ENCODE data around the gene IL19.
A peak's percentile ranks its signal among the peaks of the same experiment; 100 is the strongest.

IL19 gene

GRCh38 chr1:206801467-206801866 lies 30.9 kb downstream of the IL19 start:
- no peak for DNase-seq

DNA sequence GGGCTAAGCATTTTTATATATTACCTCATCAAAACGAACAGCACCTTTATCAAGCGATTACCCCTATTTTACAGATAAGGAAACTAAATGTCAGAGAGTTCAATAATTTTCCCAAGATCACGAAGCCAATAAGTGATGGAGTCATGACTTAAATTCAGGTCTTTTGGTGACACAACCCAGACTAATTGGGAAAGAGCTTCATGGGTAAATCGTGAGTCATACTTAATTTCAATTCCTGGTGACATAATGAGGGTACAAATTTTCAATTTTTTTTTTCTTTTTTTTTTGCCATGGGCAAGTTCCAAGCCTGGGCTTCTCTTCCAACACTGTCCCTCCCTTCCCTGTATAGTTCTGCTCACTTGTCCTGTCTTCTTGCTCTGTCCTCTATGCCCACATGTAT lies 31.8 kb downstream of the IL19 start:
- DNase-seq, result no peak

DNA sequence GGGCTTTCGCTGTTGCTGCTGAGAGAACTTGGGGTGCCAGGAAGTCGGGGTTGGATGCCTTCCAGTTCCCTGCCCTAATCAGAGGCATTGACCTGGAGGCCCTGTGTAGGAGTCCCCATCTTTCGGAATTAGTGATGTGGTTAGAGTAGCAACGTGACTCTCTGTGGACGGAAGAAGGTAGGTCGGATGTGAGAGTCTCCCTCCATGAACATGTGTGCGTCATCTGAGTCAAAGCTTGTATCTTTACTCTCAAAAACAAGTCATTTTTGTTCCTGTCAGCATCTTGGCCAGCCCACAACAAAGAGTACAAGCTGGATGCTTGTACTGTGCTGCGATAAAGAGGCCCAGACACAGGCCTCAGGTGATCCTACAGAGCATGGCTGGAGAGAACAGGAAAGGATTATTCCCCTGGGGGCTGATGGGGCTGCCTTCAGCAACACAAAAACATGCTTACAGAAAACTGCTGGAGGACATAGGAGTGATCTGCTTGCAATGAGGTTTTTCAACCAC lies 32.7 kb downstream of the IL19 start:
- DNase-seq, result peak; percentile 86

DNA sequence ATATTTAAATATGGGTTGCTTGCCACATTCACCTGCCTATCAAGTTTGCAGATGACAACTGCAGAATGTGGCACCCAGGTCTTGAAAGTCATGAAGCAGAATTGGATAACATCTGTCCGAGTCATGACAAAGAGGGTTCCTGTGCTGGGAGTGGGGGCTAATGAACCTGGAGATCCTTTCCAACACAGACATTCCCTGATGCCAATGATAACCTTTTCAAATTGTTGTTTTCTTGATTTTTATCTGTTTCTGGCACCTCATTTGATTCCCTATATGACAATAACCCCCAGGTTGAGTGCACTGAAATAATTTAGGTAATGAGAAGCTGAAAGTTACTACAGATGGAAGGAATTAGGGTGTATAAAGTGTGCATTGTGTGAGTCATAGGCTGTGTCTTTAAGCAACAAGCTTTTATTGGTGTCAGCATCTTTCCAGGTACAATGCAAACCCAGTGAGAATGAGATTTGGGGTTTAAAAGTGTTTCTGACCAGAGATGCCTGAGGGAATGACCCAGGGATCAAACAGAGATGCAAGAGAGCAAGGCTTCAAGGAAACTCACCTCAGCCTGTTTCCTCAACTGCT lies 33.7 kb downstream of the IL19 start:
- no peak for DNase-seq

- no peak for DNase-seq
Measured at GRCh38 chr1:206805357-206805756, 34.8 kb downstream of the IL19 start.

GRCh38 chr1:206808615-206809014 lies 38.0 kb downstream of the IL19 start:
- peak; percentile 55 for DNase-seq

- DNase-seq, result peak; percentile 39
Measured at GRCh38 chr1:206809504-206810084, 39.0 kb downstream of the IL19 start.

DNA sequence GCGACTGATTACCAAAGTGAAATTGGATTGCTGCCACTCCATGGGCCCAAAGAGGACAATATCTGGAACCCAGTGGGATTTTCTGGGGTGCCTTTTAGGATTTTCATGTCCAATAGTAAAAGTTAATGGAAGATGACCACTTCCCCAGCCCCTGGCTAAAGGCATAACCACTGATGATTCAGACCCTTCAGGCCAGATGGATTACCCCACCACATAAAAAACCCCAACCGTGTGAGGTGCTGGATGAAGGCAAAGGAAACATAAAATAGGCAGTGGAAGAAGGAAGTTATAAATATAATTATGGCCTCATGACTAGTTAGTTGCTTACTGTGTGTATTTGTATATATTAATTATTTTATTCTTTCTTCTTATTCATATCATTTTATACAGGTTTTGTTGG lies 41.9 kb downstream of the IL19 start:
- DNase-seq, result no peak

- DNase-seq, result no peak
Measured at GRCh38 chr1:206814716-206815341, 44.3 kb downstream of the IL19 start.

GRCh38 chr1:206816390-206817287 lies 46.1 kb downstream of the IL19 start:
- DNase-seq, result peak; percentile 22

GRCh38 chr1:206821493-206821892 lies 50.9 kb downstream of the IL19 start:
- DNase-seq, result no peak

GRCh38 chr1:206823727-206824126 lies 53.2 kb downstream of the IL19 start:
- no peak for DNase-seq

- DNase-seq, result no peak
Measured at GRCh38 chr1:206824331-206824730, 53.8 kb downstream of the IL19 start.

- no peak for DNase-seq
Measured at GRCh38 chr1:206826394-206826793, 55.8 kb downstream of the IL19 start.

DNA sequence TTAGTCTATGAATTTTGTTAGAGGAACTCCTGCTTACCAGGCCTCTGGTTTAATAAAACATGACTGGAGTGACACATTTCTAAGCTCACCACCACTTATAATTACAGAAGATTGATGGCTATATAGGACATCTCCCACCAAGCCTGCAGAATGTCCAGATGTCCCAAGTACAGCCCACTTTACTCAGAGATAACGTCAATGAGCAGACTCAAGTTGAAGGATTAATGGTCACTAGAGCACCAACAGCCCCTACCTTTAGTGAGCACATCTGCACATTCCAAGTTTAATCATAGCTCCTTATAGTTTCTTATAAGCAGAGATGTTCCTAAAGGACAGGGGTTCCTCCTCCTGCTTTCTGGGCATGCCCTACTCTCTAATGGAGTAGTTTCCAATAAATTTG lies 57.5 kb downstream of the IL19 start:
- DNase-seq, result no peak

DNA sequence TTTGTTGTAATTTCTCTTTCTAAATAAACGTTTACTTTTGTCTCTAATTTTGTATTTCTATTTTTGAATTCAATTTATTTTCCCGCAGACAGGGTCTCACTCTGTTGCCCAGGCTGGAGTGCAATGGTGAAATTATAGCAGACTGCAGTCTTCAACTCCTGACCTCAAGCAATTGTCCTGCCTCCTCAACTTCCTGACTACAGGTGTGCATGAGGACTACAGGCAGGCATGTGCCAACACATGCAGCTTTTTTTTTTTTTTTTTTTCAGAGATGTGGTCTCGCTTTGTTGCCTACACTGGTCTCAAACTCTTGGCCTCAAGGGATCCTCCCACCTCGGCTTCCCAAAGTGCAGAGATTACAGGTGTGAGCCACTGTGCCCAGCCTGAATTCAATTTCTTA lies 58.2 kb downstream of the IL19 start:
- no peak for DNase-seq

DNA sequence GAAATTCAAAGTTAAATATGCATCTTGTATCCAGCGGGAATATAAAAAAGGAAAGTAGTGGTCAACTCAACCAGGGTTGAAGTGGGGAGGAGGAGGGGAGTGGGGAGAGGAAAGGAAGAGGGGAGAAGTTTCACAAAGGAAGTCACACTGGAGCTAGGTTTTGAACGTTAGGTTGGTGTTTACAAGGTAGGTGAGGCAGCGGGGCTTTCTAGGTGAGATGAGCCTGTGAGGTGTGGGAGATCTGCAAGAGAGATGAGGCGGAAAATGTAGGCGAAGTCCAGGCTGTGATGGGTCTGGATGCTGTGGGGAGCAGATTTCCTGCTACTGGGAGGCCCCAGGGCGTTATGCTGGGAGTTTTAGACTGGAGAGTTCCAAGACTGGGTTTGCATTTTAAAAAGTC lies 58.7 kb downstream of the IL19 start:
- no peak for DNase-seq

DNA sequence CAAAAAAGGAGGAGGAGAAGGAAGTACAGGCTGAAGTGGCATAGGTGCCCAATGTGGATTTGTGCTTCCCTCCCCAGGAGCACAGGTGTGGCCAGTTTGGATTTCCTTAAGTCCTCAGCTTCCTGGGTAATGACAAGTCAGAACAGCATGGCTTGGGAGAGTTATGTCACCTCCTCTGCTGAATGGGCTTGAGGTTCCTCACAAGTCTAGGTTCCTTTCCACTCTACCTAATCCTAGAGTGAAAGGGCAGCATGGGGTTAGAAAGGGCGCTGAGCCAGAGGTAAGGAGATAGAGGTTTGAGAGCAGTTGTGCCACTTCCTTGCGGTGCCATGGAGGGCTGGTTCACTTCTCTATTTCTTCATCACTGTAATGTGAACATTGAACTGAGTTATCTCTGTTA lies 59.3 kb downstream of the IL19 start:
- DNase-seq, result no peak

DNA sequence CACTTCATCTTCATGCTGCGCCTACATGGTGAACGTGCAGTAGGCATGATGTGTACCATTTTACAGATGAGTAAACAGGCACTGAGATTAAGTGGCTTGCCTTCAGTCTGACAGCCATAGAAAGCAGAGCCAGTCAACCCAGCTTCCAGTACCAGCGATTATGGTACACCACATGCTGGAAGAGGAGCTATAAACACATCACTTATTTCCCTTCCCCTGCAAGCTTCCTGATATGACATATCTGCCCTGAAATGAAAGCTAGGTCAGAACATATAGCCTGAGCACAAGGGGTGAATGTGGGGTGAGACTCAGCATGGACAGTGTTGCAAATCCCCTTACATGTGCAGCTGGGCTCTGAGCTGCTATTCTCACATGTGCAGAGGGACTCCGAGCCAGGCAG lies 61.1 kb downstream of the IL19 start:
- DNase-seq, result no peak

GRCh38 chr1:206832352-206832880 lies 61.8 kb downstream of the IL19 start:
- no peak for DNase-seq

GRCh38 chr1:206833106-206833680 lies 62.6 kb downstream of the IL19 start:
- no peak for DNase-seq

DNA sequence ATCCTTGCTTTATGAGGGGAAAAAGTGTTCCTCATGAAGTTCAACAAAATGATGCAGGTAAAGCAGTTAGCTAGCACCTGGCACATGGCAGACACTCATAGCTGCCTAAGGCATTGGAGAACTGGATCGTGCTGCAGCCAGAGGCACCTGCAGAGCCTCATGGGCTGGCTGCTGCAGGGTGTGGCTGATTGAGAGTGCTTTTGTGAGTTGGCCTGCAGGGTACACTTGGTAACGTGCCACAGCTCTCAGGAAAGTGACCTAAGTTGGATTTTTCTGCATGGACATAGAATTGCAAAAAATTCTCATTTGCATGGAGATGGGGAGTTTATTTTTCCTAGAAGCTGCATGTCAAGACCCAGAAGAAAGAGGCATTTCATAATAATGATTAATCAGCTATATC lies 63.2 kb downstream of the IL19 start:
- no peak for DNase-seq

DNA sequence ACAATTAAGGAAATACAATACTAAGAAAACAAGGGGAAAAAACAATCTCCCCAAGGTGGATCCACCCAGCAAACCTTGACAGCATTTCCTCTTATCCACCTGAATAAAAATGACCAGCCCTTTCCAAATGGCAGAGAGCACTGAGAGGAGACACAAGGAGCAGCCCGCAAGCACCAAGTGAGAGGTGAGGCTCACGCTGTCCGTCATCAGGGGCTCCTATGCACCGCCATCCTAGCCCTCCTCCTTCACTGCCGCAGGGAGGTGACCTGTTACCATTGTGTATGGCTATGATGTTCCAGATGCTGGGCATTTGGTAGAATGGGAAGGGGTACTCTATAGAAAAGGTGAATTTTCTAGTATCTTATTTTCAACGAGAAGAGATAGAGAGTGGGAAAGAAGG lies 63.6 kb downstream of the IL19 start:
- DNase-seq, result no peak

All from CD4-positive, alpha-beta T cell treated with Interleukin-15 for 1 hour (primary cell).